Left colon (tissue), 2 donors: ENCODE data around the gene OPN1LW. TPM values are rescaled to one million over a fixed set of nuclear protein-coding genes. Genes with fewer than 3 reads are reported as not detected.
A peak's percentile ranks its signal among the peaks of the same experiment; 100 is the strongest.
"Not testable (repeated sequence)": the region's sequence is repeated elsewhere in the genome, so short reads cannot be mapped to it uniquely, and the experiment has no call there.

ENCODE experiments used
- ATAC-seq: fragments of 200-7000 bp; cut with Tn5 transposase; one replicate; pipeline ENCODE4 v1.9.1; 2020; ENCODE audit warnings: mild to moderate bottlenecking, moderate library complexity
- DNase-seq, 2 donors: peaks; one replicate each; pipeline ENCODE4 v3.0.0-alpha.2; 2020
- intact Hi-C, 2 donors: fragments of 100-400 bp; cut with DNase I in 1 of 2; cut with micrococcal nuclease in 1 of 2; formaldehyde crosslinking; loops; one replicate each; pipeline versions ENCODE4 v1.11.2 to v1.14.0; 2022; cut with DNase I, micrococcal nuclease
- total RNA-seq, 2 donors: library from RNA; stranded (reverse); fragmentation: NEBNext Ultra II Directional; extraction: Animal tissue kit (Norgen Biotek cat#: 25700); gene quantifications; one replicate each; pipeline ENCODE4 v1.2.1, GENCODE V29; 2021
- donor health status: DM: no; HTN: no; CAD: no.
- donor health status: DM: yes; HTN: yes; CAD: no.

Gene OPN1LW
- total RNA-seq, 2 donors from 2014 or later, result not detected

GRCh38 chrX:154126101-154126500, 17.9 kb upstream of the OPN1LW start:
- intact Hi-C loops, result no loop called here
- DNase-seq, result no peak
- no peak for ATAC-seq

GRCh38 chrX:154131955-154132354, 12.1 kb upstream of the OPN1LW start:
- ATAC-seq, result no peak
- DNase-seq, result no peak
- intact Hi-C loops, result no loop called here

GRCh38 chrX:154132366-154132765, 11.7 kb upstream of the OPN1LW start:
- intact Hi-C loops, result no loop called here
- ATAC-seq, result no peak
- no peak for DNase-seq

GRCh38 chrX:154135458-154136229, 8.4 kb upstream of the OPN1LW start:
- ATAC-seq (no peak), DNase-seq (no peak)
- intact Hi-C loops, result no loop called here

GRCh38 chrX:154136627-154137161, 7.3 kb upstream of the OPN1LW start:
- peak; percentile 66 for ATAC-seq

GRCh38 chrX:154138857-154139256, 5.2 kb upstream of the OPN1LW start:
- DNase-seq, result no peak
- no peak for ATAC-seq
- intact Hi-C loops, result no loop called here

More at GRCh38 chrX:154136627-154137161, 7.3 kb upstream of the OPN1LW start:
- DNase-seq, result peak; percentile 40 to 71
- intact Hi-C loops, result no loop called here

GRCh38 chrX:154140206-154140605, 3.8 kb upstream of the OPN1LW start:
- intact Hi-C loops, result no loop called here
- DNase-seq, result no peak
- ATAC-seq, result no peak

GRCh38 chrX:154140742-154141141, 3.3 kb upstream of the OPN1LW start:
- DNase-seq (no peak), ATAC-seq (no peak)
- intact Hi-C loops, result no loop called here

- intact Hi-C loops, result no loop called here
- DNase-seq (no peak), ATAC-seq (no peak)
These were observed 1.7 kb upstream of the OPN1LW start for GRCh38 chrX:154142386-154142785.

GRCh38 chrX:154142950-154143745, 895 bp upstream of the OPN1LW start:
- intact Hi-C loops, result no loop called here
- no peak for DNase-seq

GRCh38 chrX:154151030-154151429, 7.0 kb downstream of the OPN1LW start:
- intact Hi-C loops, ATAC-seq, DNase-seq: not testable (repeated sequence)

More at GRCh38 chrX:154142950-154143745, 895 bp upstream of the OPN1LW start:
- no peak for ATAC-seq

- DNase-seq, ATAC-seq, intact Hi-C loops: not testable (repeated sequence)
These were observed 12.2 kb downstream of the OPN1LW start for GRCh38 chrX:154156221-154156620.

- intact Hi-C loops, ATAC-seq: not testable (repeated sequence)
These were observed 13.2 kb downstream of the OPN1LW start for GRCh38 chrX:154157207-154157606.

GRCh38 chrX:154159345-154159744, 15.3 kb downstream of the OPN1LW start:
- DNase-seq, ATAC-seq, intact Hi-C loops: not testable (repeated sequence)

More at GRCh38 chrX:154157207-154157606, 13.2 kb downstream of the OPN1LW start:
- DNase-seq, result not testable (repeated sequence)

GRCh38 chrX:154164902-154165301, 20.9 kb downstream of the OPN1LW start:
- not testable (repeated sequence) for ATAC-seq

GRCh38 chrX:154168384-154168783, 24.3 kb downstream of the OPN1LW start:
- DNase-seq, intact Hi-C loops, ATAC-seq: not testable (repeated sequence)

More at GRCh38 chrX:154164902-154165301, 20.9 kb downstream of the OPN1LW start:
- DNase-seq, intact Hi-C loops: not testable (repeated sequence)

GRCh38 chrX:154172535-154172943, 28.5 kb downstream of the OPN1LW start:
- ATAC-seq, result peak; percentile 37
- not testable (repeated sequence) for DNase-seq

GRCh38 chrX:154174356-154174755, 30.3 kb downstream of the OPN1LW start:
- DNase-seq, intact Hi-C loops, ATAC-seq: not testable (repeated sequence)

More at GRCh38 chrX:154172535-154172943, 28.5 kb downstream of the OPN1LW start:
- intact Hi-C loops, result not testable (repeated sequence)

GRCh38 chrX:154182296-154182695, 38.3 kb downstream of the OPN1LW start, which contains the start of gene OPN1MW:
Gene OPN1MW (plus strand): TSS chrX:154182596. CDS start chrX:154182678, 82 bp downstream.
- intact Hi-C loops, ATAC-seq, DNase-seq: not testable (repeated sequence)
